ENCODE results near the gene ITGA11.

DNA sequence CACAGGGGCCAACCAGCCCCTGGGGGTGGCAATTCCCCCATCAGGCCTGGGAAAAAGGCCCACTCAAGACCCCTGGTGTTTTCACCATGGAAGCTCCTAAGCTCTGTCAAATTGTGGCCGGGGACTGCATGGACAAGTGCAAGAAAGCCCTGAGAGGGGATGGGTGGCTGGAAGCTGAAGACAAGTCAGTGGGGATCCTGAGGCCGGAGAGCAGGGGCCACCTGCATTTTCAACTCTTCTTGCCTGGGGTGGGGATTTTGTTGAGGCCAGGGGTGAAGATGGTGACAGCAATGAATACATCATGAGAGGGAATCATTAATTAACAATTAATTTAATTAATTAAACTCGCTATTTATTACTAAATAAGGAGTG lies 120.5 kb downstream of the ITGA11 start:
- TF ChIP-seq SNAI2 (CRISPR knock-in tag; IDR thresholded peaks at IDR 0.05) (no peak), BACH2 (CRISPR knock-in tag; IDR thresholded peaks at IDR 0.05; ENCODE audit: borderline replicate concordance) (no peak), GLIS3 (CRISPR knock-in tag; IDR thresholded peaks at IDR 0.05) (no peak), TCF4 (CRISPR knock-in tag; IDR thresholded peaks at IDR 0.05; ENCODE audit: borderline replicate concordance) (no peak)
- TF ChIP-seq, protein P1, sequence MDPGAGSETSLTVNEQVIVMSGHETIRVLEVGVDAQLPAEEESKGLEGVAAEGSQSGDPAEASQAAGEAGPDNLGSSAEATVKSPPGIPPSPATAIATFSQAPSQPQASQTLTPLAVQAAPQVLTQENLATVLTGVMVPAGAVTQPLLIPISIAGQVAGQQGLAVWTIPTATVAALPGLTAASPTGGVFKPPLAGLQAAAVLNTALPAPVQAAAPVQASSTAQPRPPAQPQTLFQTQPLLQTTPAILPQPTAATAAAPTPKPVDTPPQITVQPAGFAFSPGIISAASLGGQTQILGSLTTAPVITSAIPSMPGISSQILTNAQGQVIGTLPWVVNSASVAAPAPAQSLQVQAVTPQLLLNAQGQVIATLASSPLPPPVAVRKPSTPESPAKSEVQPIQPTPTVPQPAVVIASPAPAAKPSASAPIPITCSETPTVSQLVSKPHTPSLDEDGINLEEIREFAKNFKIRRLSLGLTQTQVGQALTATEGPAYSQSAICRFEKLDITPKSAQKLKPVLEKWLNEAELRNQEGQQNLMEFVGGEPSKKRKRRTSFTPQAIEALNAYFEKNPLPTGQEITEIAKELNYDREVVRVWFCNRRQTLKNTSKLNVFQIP (CRISPR knock-in tag; IDR thresholded peaks at IDR 0.05; ENCODE audit: borderline replicate concordance, low read depth): no peak
- TF ChIP-seq, protein P2, sequence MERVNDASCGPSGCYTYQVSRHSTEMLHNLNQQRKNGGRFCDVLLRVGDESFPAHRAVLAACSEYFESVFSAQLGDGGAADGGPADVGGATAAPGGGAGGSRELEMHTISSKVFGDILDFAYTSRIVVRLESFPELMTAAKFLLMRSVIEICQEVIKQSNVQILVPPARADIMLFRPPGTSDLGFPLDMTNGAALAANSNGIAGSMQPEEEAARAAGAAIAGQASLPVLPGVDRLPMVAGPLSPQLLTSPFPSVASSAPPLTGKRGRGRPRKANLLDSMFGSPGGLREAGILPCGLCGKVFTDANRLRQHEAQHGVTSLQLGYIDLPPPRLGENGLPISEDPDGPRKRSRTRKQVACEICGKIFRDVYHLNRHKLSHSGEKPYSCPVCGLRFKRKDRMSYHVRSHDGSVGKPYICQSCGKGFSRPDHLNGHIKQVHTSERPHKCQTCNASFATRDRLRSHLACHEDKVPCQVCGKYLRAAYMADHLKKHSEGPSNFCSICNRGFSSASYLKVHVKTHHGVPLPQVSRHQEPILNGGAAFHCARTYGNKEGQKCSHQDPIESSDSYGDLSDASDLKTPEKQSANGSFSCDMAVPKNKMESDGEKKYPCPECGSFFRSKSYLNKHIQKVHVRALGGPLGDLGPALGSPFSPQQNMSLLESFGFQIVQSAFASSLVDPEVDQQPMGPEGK (CRISPR knock-in tag; IDR thresholded peaks at IDR 0.05; ENCODE audit: borderline replicate concordance): no peak

All from SK-N-SH treated with all-trans-retinoic acid at 6 μM for 48 hours (cell line).